HG02759 (cell line): ENCODE data around the gene DNAH14.

Experiments used
- ATAC-seq: cut with Tn5 transposase; IDR thresholded peaks from one replicate; pipeline ENCODE4 v1.9.1; 2021; ENCODE audit warnings: mild to moderate bottlenecking, moderate library complexity; ENCODE audit not compliant: unreplicated experiment

The DNAH14 gene

GRCh38 chr1:225445639-225446594 is 516.4 kb downstream of the DNAH14 start:
- ATAC-seq: no peak

GRCh38 chr1:225446595-225446960 is 517.1 kb downstream of the DNAH14 start:
- no peak for ATAC-seq

GRCh38 chr1:225446981-225447615 is 517.6 kb downstream of the DNAH14 start:
- ATAC-seq: no peak

- ATAC-seq: no peak
These were observed 518.2 kb downstream of the DNAH14 start for GRCh38 chr1:225447650-225448089.

GRCh38 chr1:225448146-225448805 is 518.8 kb downstream of the DNAH14 start:
- ATAC-seq: no peak
